Measurements from ENCODE around the gene S100A7A.

Gene S100A7A

GRCh38 chr1:153389973-153390879, 26.1 kb upstream of the S100A7A start:
- H3K27ac Mint-ChIP-seq = no peak overlapping the region
- peaks cover 11% of the 10 kb centered on the region for H3K27me3 Mint-ChIP-seq
- H3K36me3 Mint-ChIP-seq = no peaks in the 10 kb centered on the region
- H3K4me3 Mint-ChIP-seq = no peak overlapping the region
- H3K4me1 Mint-ChIP-seq = no peaks in the 10 kb centered on the region
- no peaks in the 10 kb centered on the region for H3K9me3 Mint-ChIP-seq
- ATAC-seq (ENCODE audit: low read depth) = no peak
- DNase-seq (ENCODE audit: low spot score in 2 of 2) = no peak

- Mint-ChIP-seq H3K27me3 (peaks cover 16% of the 10 kb centered on the region), H3K36me3 (no peaks in the 10 kb centered on the region), H3K27ac (no peak within 1 kb of the TSS), H3K9me3 (no peaks in the 10 kb centered on the region), H3K4me1 (no peaks in the 10 kb centered on the region), H3K4me3 (no peak within 1 kb of the TSS)
- DNase-seq (ENCODE audit: low spot score in 2 of 2) (no peak), ATAC-seq (ENCODE audit: low read depth) (no peak)
These were observed 25.2 kb upstream of the S100A7A start, which contains the start of gene S100A8 for GRCh38 chr1:153390938-153391710. S100A8 (minus strand) TSS chr1:153391073; CDS start chr1:153390535, 538 bp downstream.

DNA sequence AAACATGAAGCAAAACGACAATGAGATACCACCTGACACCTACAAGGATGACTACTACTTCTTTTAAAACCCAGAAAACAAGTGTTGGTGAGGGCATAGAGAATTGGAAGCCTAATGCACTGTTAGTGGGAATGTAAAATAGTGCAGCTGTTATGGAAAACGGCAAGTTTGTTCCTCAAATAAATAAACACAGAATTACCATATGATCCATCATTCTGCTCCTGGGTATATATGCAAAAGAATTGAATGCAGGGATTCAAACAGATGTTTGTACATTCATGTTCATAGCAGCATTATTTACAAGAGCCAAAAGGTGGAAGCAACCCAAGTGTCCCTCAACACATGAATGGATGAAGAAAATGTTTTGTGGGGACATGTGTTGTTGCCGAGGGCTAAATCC, 24.1 kb upstream of the S100A7A start:
- H3K4me3 Mint-ChIP-seq = no peak overlapping the region
- H3K27me3 Mint-ChIP-seq = peaks cover 22% of the 10 kb centered on the region
- H3K36me3 Mint-ChIP-seq = no peaks in the 10 kb centered on the region
- ATAC-seq (ENCODE audit: low read depth) (no peak), DNase-seq (ENCODE audit: low spot score in 2 of 2) (no peak)
- no peaks in the 10 kb centered on the region for H3K9me3 Mint-ChIP-seq
- no peak overlapping the region for H3K27ac Mint-ChIP-seq
- no peaks in the 10 kb centered on the region for H3K4me1 Mint-ChIP-seq

DNA sequence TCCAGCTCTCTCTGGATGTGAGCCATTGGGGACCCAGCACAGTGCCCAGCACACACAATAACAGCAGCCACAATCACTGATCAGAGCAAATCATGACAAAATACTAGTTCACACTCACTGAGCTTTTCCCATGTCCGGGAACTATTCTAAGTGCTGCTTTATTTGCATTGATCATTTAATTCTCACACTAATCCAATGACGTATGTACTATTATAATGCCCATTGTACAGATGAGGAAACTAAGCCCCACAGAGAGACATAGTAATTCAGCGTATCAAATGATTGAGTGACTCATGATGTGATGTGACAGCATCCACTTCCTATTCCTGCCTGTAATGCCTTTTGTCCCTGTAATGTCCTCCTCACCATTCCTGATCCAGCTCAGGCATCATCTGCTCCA, 23.5 kb upstream of the S100A7A start:
- Mint-ChIP-seq H3K36me3 (no peaks in the 10 kb centered on the region), H3K4me1 (no peaks in the 10 kb centered on the region), H3K27me3 (peaks cover 23% of the 10 kb centered on the region), H3K9me3 (no peaks in the 10 kb centered on the region), H3K4me3 (no peak overlapping the region), H3K27ac (no peak overlapping the region)
- DNase-seq (ENCODE audit: low spot score in 2 of 2) (no peak), ATAC-seq (ENCODE audit: low read depth) (no peak)

DNA sequence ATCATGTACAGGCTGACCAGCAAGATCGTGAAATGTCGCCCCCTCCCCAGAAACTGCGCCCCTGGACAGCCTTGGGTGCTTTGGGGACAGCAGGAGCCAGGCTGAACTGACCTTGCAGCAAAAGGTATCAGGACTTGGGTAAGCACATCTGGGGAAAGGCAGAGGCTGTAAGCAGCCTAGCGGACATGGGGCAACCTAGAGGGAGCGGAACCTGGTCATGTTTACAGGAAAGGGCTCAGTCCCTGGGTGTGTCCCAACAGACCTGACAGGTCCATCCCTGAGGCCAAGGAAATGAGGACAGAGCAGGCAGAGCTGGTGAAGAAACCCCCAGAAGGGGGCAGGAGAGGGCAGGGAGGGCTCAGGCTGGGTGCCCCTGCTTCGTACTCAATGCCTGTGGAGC, 22.4 kb upstream of the S100A7A start:
- ATAC-seq (ENCODE audit: low read depth) (no peak), DNase-seq (ENCODE audit: low spot score in 2 of 2) (no peak)
- no peak overlapping the region for H3K4me3 Mint-ChIP-seq
- H3K9me3 Mint-ChIP-seq = no peaks in the 10 kb centered on the region
- H3K36me3 Mint-ChIP-seq = no peaks in the 10 kb centered on the region
- peaks cover 30% of the 10 kb centered on the region for H3K27me3 Mint-ChIP-seq
- no peaks in the 10 kb centered on the region for H3K4me1 Mint-ChIP-seq
- H3K27ac Mint-ChIP-seq = no peak overlapping the region

DNA sequence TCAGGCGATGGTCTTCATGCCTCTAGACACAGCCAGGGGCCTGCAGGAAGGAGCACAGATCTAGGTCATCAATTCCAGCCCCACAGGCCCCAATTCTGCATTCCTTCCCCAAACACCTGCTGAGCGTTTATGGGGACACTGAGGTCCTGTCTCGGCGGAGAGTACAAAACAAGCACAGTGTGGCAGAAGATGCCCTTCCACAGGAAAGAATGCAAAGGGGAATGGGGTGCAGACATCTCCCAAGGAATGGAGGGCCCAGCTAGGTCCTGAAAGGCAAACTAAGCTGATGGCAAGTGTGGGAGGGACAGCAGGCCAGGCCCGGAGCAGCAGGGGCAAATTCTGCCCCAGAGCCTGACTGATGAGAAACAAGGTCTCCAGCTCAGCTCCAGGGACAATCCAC, 21.9 kb upstream of the S100A7A start:
- Mint-ChIP-seq H3K4me1 (no peaks in the 10 kb centered on the region), H3K27me3 (peaks cover 32% of the 10 kb centered on the region), H3K4me3 (no peak overlapping the region), H3K27ac (no peak overlapping the region), H3K9me3 (no peaks in the 10 kb centered on the region), H3K36me3 (no peaks in the 10 kb centered on the region)
- DNase-seq (ENCODE audit: low spot score in 2 of 2) = no peak
- no peak for ATAC-seq (ENCODE audit: low read depth)

DNA sequence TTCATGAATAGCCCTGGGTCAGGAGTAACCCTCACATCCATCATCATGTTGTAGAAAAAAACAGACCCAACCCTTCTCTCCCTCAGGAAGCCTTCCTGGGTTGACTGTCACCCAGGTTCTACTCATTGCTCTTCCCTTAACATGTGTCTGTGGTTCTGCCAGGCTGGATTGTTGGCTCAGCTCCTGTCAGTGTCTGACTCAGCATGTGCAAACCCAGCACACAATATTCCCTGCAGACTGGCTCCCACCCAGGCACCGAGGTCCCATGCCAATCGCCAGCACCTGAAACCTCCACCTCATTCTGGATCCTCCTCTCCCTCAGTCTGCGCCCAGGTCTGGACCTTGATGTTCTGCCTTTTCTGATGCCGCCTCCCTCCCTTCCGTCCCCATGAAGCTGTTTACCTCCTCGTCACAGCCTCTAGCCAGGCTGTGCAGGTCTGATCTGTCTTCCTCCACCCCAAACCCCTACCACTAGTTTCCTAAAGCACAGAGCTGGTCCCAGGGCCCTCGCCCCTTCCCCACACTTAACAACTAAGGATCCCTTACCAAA, 21.1 kb upstream of the S100A7A start:
- no peak overlapping the region for H3K27ac Mint-ChIP-seq
- DNase-seq (ENCODE audit: low spot score in 2 of 2) (no peak), ATAC-seq (ENCODE audit: low read depth) (no peak)
- no peaks in the 10 kb centered on the region for H3K9me3 Mint-ChIP-seq
- H3K27me3 Mint-ChIP-seq = peaks cover 28% of the 10 kb centered on the region
- H3K4me3 Mint-ChIP-seq = no peak overlapping the region
- H3K36me3 Mint-ChIP-seq = no peaks in the 10 kb centered on the region
- no peaks in the 10 kb centered on the region for H3K4me1 Mint-ChIP-seq

GRCh38 chr1:153395776-153396175, 20.5 kb upstream of the S100A7A start:
- no peaks in the 10 kb centered on the region for H3K36me3 Mint-ChIP-seq
- H3K27me3 Mint-ChIP-seq = peaks cover 28% of the 10 kb centered on the region

DNA sequence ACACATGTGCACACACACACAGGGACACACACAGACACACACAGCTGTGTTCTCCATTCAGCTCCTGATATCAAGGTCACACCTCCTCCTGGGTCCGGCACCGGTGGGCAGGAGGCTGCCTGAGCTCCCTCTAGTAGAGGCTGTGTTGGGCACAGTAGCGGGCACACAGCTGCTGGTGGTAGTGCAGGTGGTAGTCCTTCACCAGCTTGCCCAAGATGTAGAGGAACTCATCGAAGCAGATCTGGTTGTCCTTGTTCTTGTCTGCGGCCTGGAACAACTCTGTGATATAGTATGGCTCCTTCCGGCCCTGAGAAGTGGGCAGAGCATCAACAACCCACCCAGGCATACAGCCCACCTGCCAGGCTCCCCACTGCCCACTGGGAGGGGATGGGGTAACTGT, 19.9 kb upstream of the S100A7A start:
- H3K27ac Mint-ChIP-seq = no peak overlapping the region
- no peaks in the 10 kb centered on the region for H3K4me1 Mint-ChIP-seq

More at GRCh38 chr1:153395776-153396175, 20.5 kb upstream of the S100A7A start:
- H3K4me1 Mint-ChIP-seq = no peaks in the 10 kb centered on the region
- no peak overlapping the region for H3K4me3 Mint-ChIP-seq
- DNase-seq (ENCODE audit: low spot score in 2 of 2) = no peak
- no peaks in the 10 kb centered on the region for H3K9me3 Mint-ChIP-seq
- H3K27ac Mint-ChIP-seq = no peak overlapping the region
- ATAC-seq (ENCODE audit: low read depth) = no peak

GRCh38 chr1:153397051-153397923, 19.0 kb upstream of the S100A7A start:
- ATAC-seq (ENCODE audit: low read depth) = no peak
- H3K36me3 Mint-ChIP-seq = no peaks in the 10 kb centered on the region
- peaks cover 28% of the 10 kb centered on the region for H3K27me3 Mint-ChIP-seq
- H3K27ac Mint-ChIP-seq = no peak overlapping the region
- no peaks in the 10 kb centered on the region for H3K4me1 Mint-ChIP-seq
- no peak for DNase-seq (ENCODE audit: low spot score in 2 of 2)
- no peaks in the 10 kb centered on the region for H3K9me3 Mint-ChIP-seq
- no peak overlapping the region for H3K4me3 Mint-ChIP-seq

More for the DNA sequence above, 19.9 kb upstream of the S100A7A start:
- no peaks in the 10 kb centered on the region for H3K9me3 Mint-ChIP-seq
- H3K36me3 Mint-ChIP-seq = no peaks in the 10 kb centered on the region
- H3K27me3 Mint-ChIP-seq = peaks cover 28% of the 10 kb centered on the region
- ATAC-seq (ENCODE audit: low read depth) (no peak), DNase-seq (ENCODE audit: low spot score in 2 of 2) (no peak)
- no peak overlapping the region for H3K4me3 Mint-ChIP-seq

DNA sequence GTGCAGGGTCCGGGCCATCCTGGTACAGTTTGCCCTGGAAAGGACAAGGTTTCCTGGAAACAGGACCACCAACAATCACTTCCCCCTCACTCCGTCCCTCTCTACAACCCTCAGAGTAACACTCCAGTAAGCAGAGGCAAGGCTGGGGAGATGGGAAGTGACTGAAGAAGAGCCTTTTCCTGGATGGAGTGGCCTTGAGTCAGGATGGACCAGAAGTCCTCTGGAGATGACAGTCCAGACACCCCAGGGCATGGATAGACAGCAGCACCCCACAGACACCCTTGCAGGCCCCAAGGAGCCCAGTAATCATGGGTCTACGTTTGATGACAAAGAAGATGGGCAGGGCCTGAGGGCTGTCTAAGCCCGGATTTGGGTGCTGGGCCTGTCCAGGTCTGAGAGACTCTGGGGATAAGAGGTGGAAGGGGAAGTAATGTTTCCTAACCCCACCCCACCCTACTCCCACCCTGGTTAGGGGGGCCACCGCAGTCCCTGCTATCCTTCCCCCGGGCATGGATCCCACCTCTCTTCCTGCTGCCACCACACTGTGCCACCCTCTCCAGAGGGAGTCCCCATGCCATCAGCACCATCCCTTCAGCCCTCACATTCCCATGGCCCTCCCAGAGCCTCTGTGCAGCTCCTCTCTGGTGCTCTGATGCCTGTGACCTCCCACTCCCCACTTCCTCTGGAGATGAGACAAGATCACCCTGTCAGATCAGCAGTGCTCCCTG, 18.2 kb upstream of the S100A7A start:
- H3K4me3 Mint-ChIP-seq = no peak overlapping the region
- H3K36me3 Mint-ChIP-seq = no peaks in the 10 kb centered on the region
- ATAC-seq (ENCODE audit: low read depth) (no peak), DNase-seq (ENCODE audit: low spot score in 2 of 2) (no peak)
- H3K27me3 Mint-ChIP-seq = peaks cover 27% of the 10 kb centered on the region
- H3K9me3 Mint-ChIP-seq = no peaks in the 10 kb centered on the region
- no peaks in the 10 kb centered on the region for H3K4me1 Mint-ChIP-seq
- H3K27ac Mint-ChIP-seq = no peak overlapping the region

DNA sequence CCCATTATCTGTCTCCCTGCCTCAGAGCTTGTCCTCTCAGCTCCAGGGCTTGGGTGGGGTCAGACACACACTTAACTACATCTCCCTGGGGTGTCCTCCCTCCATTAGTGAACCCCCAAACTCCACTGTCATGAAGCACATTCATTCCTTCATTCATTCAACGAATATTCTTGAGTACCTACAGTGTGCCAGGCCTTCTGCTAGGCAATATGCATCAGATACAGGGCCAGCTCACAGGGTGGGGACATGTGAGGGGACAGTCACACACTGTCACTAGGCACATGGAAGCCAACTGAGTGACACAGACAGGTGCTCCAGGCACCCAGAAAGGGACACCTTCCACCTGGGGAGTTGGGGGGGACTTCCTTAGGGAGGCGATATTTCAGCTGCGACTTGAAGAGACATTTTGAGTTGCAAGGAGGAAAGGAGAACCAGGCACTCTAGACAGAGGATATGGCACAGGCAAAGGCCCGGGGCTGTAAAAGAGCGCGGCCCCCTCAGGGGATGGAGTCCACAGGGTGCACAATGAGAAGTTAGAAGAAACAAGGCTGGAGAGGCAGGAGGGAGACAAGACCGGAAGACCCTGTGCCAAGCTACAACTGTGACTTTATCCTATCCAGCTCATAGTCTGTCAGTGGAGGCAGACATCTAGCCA, 16.8 kb upstream of the S100A7A start:
- Mint-ChIP-seq H3K36me3 (no peaks in the 10 kb centered on the region), H3K4me3 (no peak overlapping the region), H3K27ac (no peak overlapping the region), H3K27me3 (peaks cover 26% of the 10 kb centered on the region), H3K4me1 (no peaks in the 10 kb centered on the region), H3K9me3 (no peaks in the 10 kb centered on the region)
- ATAC-seq (ENCODE audit: low read depth) = no peak
- DNase-seq (ENCODE audit: low spot score in 2 of 2) = no peak

DNA sequence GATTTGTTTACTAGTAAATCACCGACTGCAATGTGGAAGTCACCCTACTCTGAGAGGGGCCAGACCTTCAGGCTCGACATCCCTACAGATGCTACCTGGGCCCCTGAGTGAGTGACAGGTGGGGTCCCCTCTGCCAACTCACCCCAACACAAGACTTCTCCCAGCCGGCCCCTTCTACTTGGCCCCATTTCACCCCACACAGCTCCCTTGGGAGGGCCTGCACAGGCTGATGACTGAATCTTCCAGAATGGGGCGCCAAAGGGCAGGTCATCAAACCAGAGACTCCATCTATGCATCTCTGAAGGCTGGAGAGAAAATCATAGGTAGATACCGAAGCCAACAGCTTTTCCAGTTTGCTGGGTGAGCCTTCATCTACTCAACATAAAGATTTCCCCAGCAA, 16.1 kb upstream of the S100A7A start:
- ATAC-seq (ENCODE audit: low read depth) (no peak), DNase-seq (ENCODE audit: low spot score in 2 of 2) (no peak)
- Mint-ChIP-seq H3K36me3 (no peaks in the 10 kb centered on the region), H3K9me3 (no peaks in the 10 kb centered on the region), H3K4me1 (no peaks in the 10 kb centered on the region), H3K27ac (no peak overlapping the region), H3K27me3 (peaks cover 26% of the 10 kb centered on the region), H3K4me3 (no peak overlapping the region)

All from memory B cell (primary cell).